Globus pallidus (tissue), 1 donor: ENCODE results near the gene RSU1.
A peak's percentile ranks its signal among the peaks of the same experiment; 100 is the strongest.
"Not testable (repeated sequence)": the region's sequence is repeated elsewhere in the genome, so short reads cannot be mapped to it uniquely, and the experiment has no call there.

Source experiments
- DNase-seq: peaks from one replicate; pipeline ENCODE4 v3.0.0-alpha.2; 2015; ENCODE audit warnings: low spot score

RSU1 gene

GRCh38 chr10:16817125-16818019 lies at the start of gene RSU1:
Gene RSU1, minus strand, starts transcription at chr10:16817424. Its CDS starts 343 bp downstream, at chr10:16817081.
- DNase-seq: peak; percentile 100

DNA sequence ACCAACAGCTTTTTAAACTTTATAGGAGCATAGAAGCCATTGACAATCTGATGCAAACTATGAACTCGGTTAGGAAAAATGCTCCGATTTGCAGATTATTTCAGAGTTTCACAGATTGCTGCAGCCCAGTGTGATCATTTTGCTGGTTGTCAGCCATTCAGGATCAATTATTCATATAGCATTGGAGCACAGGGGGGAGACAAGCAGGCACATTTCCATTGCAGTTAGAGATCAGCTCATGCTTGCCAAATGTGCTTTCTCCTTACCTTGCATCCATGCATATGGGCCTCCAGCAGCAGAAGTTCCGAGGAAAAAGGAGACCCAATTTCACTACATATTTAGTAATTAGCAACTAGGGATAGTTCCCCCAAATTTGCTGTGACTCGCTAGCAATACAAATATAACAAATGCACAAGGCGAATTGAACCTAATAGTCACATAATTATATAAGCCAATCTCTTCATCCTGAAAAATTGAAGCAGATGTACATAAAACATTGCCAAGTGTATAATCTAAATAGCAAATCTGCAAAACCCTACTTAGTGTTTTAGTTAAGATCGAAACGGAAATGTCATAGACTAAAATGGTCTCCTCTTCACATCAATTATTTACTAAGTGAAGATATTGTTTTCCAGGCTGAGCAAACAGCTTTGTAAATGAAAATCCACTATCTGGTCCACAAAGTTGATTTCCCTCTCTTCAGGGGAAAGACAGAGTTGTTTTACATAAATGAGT lies 49.5 kb upstream of the RSU1 start:
- DNase-seq: no peak

DNA sequence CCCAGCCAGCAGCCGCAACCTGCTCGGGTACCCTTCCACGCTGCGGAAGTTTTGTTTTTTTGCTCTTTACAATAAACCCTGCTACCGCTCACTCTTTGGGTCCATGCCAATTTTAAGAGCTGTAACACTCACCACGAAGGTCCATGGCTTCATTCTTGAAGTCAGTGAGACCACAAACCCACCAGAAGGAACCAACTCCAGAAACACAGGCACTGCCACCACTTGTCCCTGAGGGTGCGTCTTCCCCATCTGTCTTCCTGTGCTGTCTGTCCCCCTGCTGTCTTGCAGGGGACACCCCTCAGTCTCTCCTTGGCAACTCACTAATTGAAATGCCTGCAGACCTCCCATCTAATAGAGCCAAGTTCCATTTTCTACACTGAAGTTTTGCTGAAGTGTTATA lies 48.5 kb upstream of the RSU1 start:
- no peak for DNase-seq

DNA sequence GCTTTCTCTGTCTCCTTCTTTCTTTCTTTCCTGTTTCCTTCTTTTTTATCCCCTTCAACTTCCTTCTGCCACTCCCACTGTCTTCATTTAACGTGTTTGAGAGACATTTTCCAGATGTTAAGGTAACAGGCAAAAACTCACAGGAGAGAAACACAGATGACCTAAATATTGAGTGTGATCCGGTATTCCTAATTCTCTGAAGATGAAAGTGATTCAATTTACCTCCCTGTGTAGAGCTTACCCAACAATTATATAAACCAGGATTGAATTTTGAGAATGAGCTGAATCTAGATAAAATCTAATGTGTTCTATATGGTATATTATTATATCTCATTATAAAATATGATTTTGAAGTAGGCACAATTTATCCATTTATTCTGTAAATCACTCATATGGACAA lies 46.5 kb upstream of the RSU1 start:
- no peak for DNase-seq

- DNase-seq: no peak
Measured at GRCh38 chr10:16857419-16857818, 40.2 kb upstream of the RSU1 start.

DNA sequence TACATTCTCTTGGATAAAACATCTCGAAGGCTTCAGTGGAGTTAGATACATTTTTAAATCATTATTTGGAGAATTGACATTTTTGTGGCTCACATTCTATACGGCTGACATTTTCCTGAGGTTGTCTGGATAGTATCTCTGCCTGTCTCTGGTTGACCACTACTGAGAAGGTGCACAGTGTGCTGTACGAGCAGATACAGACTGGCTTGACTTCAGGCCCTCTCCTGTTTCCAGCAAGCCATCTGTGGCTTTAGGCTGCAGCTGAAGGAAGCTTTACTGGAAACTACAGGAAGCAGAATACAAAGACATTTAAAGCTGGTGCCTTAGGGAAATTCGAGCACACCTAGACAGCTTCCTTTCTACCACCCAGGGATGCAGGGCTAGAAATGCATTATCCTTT lies 39.3 kb upstream of the RSU1 start:
- no peak for DNase-seq

DNA sequence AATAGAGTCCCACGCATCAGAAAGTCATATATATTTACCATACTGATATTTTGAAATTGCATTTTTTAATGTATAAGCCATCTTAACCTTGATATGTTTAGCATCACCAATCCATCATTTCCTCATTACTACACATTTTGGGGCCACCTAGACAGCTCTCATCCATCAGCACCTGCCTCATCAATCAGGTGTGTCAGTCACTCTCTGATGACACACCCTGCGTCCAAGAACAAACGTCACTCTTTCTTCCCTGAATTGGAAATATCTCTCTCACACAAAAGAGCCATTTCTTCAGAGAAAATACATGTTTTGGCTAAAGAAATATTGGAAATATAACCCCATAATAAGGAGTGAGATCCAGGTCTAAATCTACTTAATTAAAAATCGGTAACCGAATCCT lies 38.9 kb upstream of the RSU1 start:
- no peak for DNase-seq

GRCh38 chr10:16854623-16855022 lies 37.4 kb upstream of the RSU1 start:
- DNase-seq: no peak

GRCh38 chr10:16853809-16854208 lies 36.6 kb upstream of the RSU1 start:
- no peak for DNase-seq

DNA sequence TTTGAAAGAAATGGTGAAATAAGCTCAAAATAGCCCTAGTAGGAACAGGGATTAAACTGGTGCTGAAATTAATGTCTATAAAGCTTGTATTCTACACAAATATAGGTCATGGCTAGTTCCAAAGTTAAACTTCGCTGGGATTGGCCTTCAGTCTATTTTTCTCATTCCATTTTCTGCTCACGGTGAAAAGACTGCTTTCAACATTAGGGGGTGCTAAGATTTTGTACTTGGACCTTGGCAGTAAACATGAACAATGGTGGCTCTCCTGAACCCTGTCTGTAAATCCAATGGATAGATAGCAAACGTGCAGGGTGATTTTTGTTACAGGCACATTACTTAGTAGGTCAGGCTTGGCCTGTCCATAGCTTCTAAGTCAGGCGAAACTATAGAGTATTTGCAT lies 36.0 kb upstream of the RSU1 start:
- DNase-seq: no peak

GRCh38 chr10:16852624-16853023 lies 35.4 kb upstream of the RSU1 start:
- DNase-seq: no peak

GRCh38 chr10:16848562-16849154 lies 31.4 kb upstream of the RSU1 start:
- no peak for DNase-seq

- DNase-seq: no peak
Measured at GRCh38 chr10:16847644-16848043, 30.4 kb upstream of the RSU1 start.

DNA sequence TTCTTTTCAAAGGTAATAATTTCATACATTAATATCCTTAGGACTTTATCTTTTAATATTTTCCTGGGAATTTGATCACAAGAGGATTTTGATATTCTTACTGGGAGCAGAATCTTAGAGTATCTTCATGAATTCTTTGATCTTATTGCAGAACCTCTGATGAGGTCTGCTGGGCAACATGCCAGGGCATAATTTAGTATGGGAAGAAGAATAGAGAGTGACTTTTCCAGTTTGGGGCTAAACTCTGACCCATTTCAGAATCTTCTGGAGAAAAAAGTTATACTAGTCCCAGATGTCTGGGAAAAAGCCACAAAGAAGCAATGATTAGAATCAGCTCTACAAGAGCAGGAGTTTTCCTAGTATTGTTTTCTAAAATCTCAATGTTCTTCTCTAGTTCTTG lies 28.0 kb upstream of the RSU1 start:
- DNase-seq: no peak

DNA sequence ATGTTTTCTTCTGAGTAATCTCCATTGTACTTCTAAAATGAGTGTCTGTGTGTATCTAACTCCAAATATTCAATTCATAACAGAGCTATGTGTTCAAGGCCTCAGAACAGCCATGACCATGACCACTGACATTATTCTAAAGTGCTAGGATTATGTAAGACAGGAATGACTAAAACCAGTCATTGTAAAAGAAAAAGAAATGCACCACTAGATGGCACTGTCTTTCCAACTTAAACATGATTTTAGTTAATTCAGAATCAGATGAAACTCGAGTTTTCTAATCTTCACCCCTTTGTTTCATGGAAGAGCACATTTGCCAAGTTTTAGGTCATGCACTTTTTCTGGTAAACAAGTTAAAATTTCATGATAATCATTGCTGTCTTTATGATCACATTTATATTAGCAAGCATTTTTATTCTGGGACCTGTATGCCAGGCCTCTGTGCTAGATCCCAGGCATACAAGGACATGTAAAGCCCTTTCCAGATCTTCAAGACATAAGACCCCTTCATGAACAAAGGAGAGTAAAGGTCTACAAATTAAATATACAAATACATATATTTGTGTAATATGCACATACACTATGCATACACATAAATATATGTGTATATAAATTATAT lies 26.1 kb upstream of the RSU1 start:
- peak; percentile 64 for DNase-seq

DNA sequence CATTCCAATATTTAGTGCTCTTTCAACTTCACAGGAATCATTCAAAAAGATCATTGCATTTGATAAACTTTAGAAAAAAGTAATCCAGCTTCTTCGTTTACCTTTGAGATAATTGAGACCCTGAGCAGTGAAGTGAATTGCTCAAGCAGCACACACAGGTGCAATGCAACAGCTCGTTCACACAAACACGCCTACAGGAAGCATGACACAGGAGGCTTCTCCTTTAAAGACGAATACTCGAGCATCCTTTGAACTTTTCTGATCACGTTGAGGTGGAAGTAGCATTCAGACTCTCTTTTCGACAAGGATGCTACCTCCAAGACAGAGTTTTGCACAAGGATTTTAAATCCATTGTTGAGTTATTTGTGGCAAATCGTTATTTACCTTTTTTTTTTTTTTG lies 18.0 kb upstream of the RSU1 start:
- DNase-seq: no peak

DNA sequence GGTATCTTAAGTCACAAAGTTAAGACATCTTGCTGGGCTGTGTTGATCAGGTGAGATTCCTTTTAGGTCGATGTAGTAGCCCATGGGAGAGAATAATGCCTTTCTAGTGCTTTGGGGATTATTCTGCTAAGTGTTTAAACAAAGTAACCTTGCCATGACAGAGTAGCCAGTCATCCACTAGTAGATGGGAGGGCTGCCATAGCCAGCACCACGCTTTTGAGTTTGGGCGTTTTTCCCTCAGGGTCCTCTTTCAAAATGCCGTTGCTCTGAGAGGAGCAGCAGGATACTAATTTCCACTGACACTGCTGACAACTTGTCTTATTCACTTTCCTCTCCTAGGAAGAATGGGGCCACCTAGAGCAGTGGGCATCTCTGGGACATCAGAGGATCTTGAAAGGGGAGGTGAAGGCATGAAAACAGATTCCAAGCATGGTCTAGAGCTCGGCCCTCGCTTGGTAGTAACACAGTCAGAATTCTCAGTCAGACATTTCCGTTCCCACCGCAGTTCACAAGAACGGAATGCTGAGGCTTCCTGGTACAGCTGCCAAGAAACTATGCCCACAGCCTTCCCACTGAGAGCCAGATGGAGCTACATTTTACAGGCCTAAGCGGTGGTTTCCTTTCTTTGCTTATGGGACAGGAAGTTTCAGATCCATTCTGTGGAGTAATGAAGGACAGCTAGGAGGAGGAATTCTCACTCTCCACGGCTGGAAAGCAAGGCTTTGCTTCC lies 15.3 kb upstream of the RSU1 start:
- DNase-seq: no peak

GRCh38 chr10:16828701-16829175 lies 11.5 kb upstream of the RSU1 start:
- DNase-seq: no peak

GRCh38 chr10:16828114-16828568 lies 10.9 kb upstream of the RSU1 start:
- DNase-seq: peak; percentile 65

DNA sequence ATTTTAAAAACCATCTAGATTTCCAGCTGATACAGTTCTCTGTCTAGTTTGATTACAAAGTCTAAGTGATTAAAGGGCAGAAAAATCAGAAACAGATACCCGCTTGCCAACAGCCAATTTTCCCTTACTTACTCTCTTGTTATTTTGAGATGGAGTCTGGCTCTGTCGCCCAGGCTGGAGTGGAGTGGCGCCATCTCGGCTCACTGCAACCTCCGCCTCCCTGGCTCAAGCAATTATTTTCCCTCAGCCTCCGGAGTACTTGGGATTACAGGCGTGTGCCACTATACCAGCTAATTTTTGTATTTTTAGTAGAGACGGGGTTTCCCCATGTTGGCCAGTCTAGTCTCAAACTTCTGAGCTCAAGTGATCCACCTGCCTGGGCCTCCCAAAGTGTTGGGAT lies 10.2 kb upstream of the RSU1 start:
- not testable (repeated sequence) for DNase-seq

DNA sequence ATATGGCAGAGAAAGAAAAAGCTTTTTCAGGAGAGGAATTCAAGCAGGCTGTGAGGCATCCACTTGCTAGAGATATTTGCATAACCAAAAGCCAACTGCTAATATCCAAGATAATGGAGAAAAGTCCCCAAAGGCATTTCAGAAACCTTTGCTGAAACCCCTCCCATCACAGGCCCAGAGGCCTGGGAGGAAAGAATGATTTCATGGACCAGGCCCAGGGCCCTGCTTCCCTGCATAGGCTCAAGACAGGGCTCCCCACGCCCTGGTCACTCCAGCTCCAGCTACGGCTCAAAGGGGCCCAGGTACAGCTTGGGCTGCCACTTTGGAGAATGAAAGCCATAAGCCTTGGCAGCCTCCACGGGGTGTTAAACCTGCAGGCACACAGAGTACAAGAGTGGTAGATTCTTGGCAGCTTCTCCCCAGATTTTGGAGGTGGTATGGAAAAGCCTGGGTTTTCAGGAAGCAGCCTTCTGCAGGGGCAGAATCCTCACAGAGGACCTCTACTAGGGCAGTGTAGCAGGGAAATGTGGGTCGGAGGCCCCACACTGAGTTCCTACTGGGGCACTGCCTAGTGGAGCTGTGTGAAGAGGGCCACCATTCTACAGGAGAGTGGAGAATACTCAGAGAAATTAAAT lies 5.6 kb upstream of the RSU1 start:
- DNase-seq: no peak
